Skeletal muscle satellite cell (primary cell): ENCODE results near the gene ALOX15B.
A peak's percentile ranks its signal among the peaks of the same experiment; 100 is the strongest.
"Not testable (repeated sequence)": the region's sequence is repeated elsewhere in the genome, so short reads cannot be mapped to it uniquely, and the experiment has no call there.

ENCODE experiments used
- H3K27me3 ChIP-seq: 2 replicates; pipeline ENCODE4 v1.7.0; 2013; ENCODE audit warnings: low read length; ENCODE audit not compliant: control insufficient read depth, insufficient read depth
- H3K36me3 ChIP-seq: 2 replicates; pipeline ENCODE4 v1.7.0; 2013; ENCODE audit warnings: mild to moderate bottlenecking, control low read depth, low read length; ENCODE audit not compliant: insufficient read depth
- H3K4me1 ChIP-seq: 2 replicates; pipeline ENCODE4 v1.7.0; 2013; ENCODE audit warnings: low read length; ENCODE audit not compliant: control insufficient read depth, insufficient read depth
- H3K4me2 ChIP-seq: 2 replicates; pipeline ENCODE4 v1.7.0; 2013; ENCODE audit warnings: mild to moderate bottlenecking, low read length
- H3K4me3 ChIP-seq: 2 replicates; pipeline ENCODE4 v1.7.0; 2013; ENCODE audit warnings: low read length
- H3K9ac ChIP-seq: 2 replicates; pipeline ENCODE4 v1.7.0; 2013; ENCODE audit warnings: mild to moderate bottlenecking, low read depth, low read length, moderate library complexity
- H3K9me3 ChIP-seq: replicated peaks from 2 replicates; pipeline ENCODE4 v1.7.0; 2013; ENCODE audit warnings: mild to moderate bottlenecking, control low read depth, low read length

Gene ALOX15B

GRCh38 chr17:8015957-8016631, 22.8 kb upstream of the ALOX15B start:
- no peaks in the 10 kb centered on the region for H3K36me3 ChIP-seq
- H3K4me2 ChIP-seq: peak overlapping the region; percentile 63
- H3K9me3 ChIP-seq: no peaks in the 10 kb centered on the region
- H3K27me3 ChIP-seq: peaks cover 44% of the 10 kb centered on the region
- peak overlapping the region; percentile 58 for H3K4me3 ChIP-seq
- no peak overlapping the region for H3K9ac ChIP-seq
- peaks cover 26% of the 10 kb centered on the region for H3K4me1 ChIP-seq

DNA sequence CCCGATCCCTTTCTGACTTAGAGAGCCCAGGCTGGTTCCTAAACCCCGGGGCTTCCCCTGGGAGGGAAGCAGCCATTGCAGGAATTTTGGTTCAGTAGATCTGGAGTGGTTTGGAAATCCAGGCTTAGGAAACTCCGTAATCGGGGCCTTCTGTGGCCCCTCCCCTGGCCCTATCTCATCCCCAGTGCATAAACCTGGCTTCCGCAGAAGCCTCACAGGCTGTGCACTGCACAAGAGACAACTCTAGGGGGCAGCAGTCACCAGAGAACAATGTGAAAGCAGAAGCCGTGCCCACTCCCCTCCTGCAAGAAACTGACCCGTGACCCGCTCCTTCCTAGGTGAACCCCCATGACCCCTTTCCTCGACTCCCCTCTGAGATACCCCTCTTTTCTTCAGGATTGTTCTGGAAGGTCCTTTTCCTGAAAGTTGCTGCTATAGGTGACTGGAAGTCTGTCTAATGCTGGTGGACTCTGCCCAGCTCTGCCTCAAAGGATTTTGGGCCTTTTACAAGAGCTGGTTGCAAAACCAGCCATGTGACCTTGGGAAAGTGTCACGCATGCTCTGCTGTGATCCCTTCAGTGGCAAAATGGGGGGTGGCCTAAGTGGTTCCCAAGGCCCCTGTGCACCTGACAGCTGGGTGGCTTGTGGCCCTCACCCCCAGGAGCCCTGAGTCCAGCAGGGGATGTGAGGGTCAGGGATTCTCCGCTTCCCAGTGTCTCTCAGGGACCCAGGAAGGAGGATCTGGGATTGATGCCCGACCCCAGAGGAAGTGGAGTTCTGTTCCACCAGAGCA, 22.0 kb upstream of the ALOX15B start:
- peak overlapping the region; percentile 58 for H3K4me3 ChIP-seq
- no peak overlapping the region for H3K9ac ChIP-seq
- H3K4me2 ChIP-seq: peak overlapping the region; percentile 63
- H3K27me3 ChIP-seq: peaks cover 37% of the 10 kb centered on the region
- no peaks in the 10 kb centered on the region for H3K9me3 ChIP-seq
- peaks cover 26% of the 10 kb centered on the region for H3K4me1 ChIP-seq
- H3K36me3 ChIP-seq: no peaks in the 10 kb centered on the region

GRCh38 chr17:8018436-8018835, 20.4 kb upstream of the ALOX15B start:
- Histone ChIP-seq H3K4me2 (no peak overlapping the region), H3K27me3 (peaks cover 27% of the 10 kb centered on the region), H3K9me3 (no peaks in the 10 kb centered on the region), H3K9ac (no peak overlapping the region), H3K4me1 (peaks cover 32% of the 10 kb centered on the region), H3K4me3 (no peak overlapping the region), H3K36me3 (no peaks in the 10 kb centered on the region)

GRCh38 chr17:8019166-8019565, 19.7 kb upstream of the ALOX15B start:
- Histone ChIP-seq H3K9ac (no peak overlapping the region), H3K4me3 (no peak overlapping the region), H3K27me3 (peaks cover 19% of the 10 kb centered on the region), H3K4me1 (peaks cover 32% of the 10 kb centered on the region), H3K36me3 (no peaks in the 10 kb centered on the region), H3K4me2 (peak overlapping the region; percentile 57), H3K9me3 (no peaks in the 10 kb centered on the region)

DNA sequence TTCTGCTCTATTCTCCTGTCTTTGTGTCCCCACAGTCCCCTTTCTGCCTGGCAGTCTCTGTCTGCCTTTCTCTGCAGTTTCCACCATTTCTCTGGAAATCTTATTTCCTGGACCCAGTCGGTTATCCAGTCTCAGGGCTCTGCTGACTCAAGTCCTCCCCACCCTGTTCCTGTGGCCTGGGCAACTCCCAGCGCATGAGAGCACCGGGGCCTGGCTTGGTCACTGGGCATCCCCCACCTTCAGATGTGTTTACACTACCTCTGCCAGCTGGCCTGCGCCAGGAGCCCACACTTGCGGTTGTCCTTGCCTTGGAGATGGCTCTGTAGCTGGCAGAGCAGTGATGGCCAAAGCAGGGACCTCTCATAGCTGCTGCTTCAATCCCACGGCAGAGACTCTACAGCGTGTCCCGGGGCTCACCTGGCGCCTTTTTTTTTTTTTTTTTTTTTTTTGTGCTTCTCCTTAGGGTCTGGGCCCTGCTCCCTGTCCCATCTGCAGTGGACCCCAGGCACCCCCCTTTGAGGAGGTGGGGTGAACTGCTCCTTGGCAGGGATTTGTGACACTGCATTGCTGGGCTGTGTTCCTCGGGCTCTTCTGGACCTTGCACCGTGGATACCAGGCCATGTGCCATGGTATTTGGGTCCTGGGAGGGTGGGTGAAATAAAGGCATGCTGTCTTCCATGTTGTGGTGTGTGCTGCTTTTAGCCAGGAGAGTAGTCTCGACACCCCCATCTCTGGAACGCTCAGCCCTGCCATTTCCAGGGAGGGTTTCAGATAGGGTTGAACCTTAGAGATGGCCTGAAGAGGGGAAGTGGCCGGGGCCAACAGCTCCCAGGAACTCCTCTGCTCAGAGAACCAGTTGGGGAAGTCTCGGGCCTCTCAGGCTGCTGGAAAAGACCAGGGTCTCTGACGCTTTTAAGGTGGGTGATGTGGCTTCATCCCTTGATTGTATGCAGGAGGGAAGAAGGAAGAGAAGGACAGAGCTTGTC, 18.9 kb upstream of the ALOX15B start:
- Histone ChIP-seq H3K36me3 (no peaks in the 10 kb centered on the region), H3K4me3 (no peak overlapping the region), H3K9me3 (no peaks in the 10 kb centered on the region), H3K4me2 (peak overlapping the region; percentile 57), H3K4me1 (peaks cover 32% of the 10 kb centered on the region), H3K9ac (no peak overlapping the region), H3K27me3 (peaks cover 13% of the 10 kb centered on the region)

DNA sequence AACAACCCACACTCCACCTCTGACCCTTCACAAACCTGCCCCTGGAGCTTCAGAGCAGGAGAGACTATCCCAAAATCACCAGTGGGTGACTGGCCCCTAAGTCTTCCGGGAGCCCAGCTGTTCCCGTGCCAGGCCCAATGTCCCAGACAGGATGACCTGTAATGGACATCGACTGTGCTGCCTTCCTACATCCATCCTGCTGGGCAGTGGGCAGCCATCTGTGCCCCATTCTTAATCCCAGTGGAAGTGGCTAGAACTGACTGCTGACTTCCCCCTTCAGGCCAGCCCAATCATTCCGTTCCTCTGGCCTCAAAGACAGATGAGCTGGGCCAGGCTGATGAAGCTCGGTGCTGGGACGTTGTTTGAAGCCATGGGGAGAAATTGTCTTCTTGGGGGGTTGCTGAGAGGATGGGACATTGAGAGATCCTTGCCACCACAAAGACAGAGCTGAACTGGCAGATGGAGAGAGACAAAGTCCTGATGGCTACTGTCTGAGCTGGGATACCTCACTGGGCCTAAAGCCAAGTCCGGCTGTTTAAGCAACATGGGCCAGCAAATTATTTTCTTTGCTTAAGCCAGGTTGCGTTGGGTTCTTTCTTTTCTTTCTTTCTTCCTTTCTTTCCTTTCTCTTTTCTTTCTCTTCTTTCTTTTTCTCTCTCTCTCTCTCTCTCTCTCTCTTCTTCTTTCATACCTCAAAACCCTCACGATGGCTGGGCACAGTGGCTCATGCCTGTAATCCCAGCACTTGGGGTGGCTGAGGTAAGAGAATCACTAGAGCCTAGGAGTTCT, 17.9 kb upstream of the ALOX15B start:
- peaks cover 7% of the 10 kb centered on the region for H3K27me3 ChIP-seq
- no peaks in the 10 kb centered on the region for H3K36me3 ChIP-seq
- H3K4me2 ChIP-seq: no peak overlapping the region
- no peak overlapping the region for H3K4me3 ChIP-seq
- no peak overlapping the region for H3K9ac ChIP-seq
- H3K9me3 ChIP-seq: no peaks in the 10 kb centered on the region
- peaks cover 30% of the 10 kb centered on the region for H3K4me1 ChIP-seq

DNA sequence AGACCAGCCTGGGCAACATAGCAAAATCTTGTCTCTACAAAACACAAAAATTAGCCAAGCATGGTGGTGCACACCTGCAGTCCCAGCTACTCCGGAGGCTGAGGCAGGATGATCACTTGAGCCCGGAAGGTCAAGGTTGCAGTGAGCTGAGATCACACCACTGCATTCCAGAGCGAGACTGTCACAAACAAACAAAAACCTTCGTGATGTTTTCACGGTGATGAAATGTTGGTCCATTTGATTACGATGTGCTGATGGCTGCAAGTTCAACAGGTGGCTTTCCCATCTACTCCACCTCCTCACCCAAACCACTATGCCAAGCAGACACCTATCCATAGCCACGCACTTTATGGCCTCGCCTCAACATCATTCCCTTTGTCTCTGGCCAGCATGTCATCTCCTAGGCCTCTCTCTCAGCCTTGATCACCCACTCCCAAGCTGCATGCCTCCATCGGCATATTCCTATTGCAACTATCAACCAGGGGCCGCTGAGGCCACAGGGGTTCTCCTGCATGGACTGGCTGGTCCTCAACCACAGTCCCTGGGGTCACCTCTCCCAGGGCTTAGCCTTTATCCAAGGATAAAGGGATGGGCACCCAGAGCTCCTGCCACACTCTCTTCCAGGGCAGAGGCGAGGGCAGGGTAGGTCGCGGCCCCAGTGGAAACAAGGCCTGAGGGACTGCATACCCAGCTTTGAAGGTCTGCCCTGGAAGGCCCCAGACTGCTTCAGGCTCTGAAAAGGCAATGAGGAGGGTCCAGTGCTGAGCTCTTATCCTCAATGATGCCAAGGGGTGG, 17.1 kb upstream of the ALOX15B start:
- Histone ChIP-seq H3K36me3 (no peaks in the 10 kb centered on the region), H3K4me3 (no peak overlapping the region), H3K9me3 (no peaks in the 10 kb centered on the region), H3K4me2 (no peak overlapping the region), H3K27me3 (peaks cover 11% of the 10 kb centered on the region), H3K9ac (no peak overlapping the region), H3K4me1 (peaks cover 26% of the 10 kb centered on the region)

- no peak overlapping the region for H3K9ac ChIP-seq
- H3K4me3 ChIP-seq: no peak overlapping the region
- peaks cover 19% of the 10 kb centered on the region for H3K4me1 ChIP-seq
- no peaks in the 10 kb centered on the region for H3K36me3 ChIP-seq
- peaks cover 16% of the 10 kb centered on the region for H3K27me3 ChIP-seq
- H3K4me2 ChIP-seq: no peak overlapping the region
- H3K9me3 ChIP-seq: no peaks in the 10 kb centered on the region
Observed at GRCh38 chr17:8022360-8023003, 16.4 kb upstream of the ALOX15B start.

- H3K9me3 ChIP-seq, H3K36me3 ChIP-seq, H3K9ac ChIP-seq, H3K4me3 ChIP-seq, H3K4me2 ChIP-seq: not testable (repeated sequence)
- Histone ChIP-seq H3K4me1 (peaks cover 15% of the 10 kb centered on the region), H3K27me3 (peaks cover 33% of the 10 kb centered on the region)
Observed at GRCh38 chr17:8024161-8024560, 14.7 kb upstream of the ALOX15B start.
